Liver (tissue), 3 donors: ENCODE results near the gene ATP6V0E2.

ENCODE experiments used
- EGR1 ChIP-seq, 2 donors: IDR thresholded peaks; 2 replicates each; pipeline ENCODE4 v1.6.1; 2016 to 2018; ENCODE audit warnings: antibody characterized with exemption in 2 of 2, low read depth in 2 of 2
- FOXA1 ChIP-seq: IDR thresholded peaks from 2 replicates; pipeline ENCODE4 v1.6.1; 2016; ENCODE audit warnings: antibody characterized with exemption
- FOXA2 ChIP-seq: IDR thresholded peaks from 2 replicates; pipeline ENCODE4 v1.6.1; 2016; ENCODE audit warnings: antibody characterized with exemption
- HNF4G ChIP-seq: IDR thresholded peaks from 2 replicates; pipeline ENCODE4 v1.6.1; 2016; ENCODE audit warnings: antibody characterized with exemption
- JUND ChIP-seq, 2 donors: IDR thresholded peaks; 2 replicates each; pipeline ENCODE4 v1.6.1; 2016; ENCODE audit warnings: antibody characterized with exemption in 2 of 2
- RAD21 ChIP-seq, 2 donors: IDR thresholded peaks; 2 replicates each; pipeline ENCODE4 v1.6.1; 2016; ENCODE audit warnings: antibody characterized with exemption in 2 of 2, mild to moderate bottlenecking in 2 of 2
- RXRA ChIP-seq, 2 donors: IDR thresholded peaks; 2 replicates each; pipeline ENCODE4 v1.6.1; 2017 to 2018; ENCODE audit warnings: antibody characterized with exemption in 2 of 2, mild to moderate bottlenecking in 1 of 2
- SP1 ChIP-seq: IDR thresholded peaks from 2 replicates; pipeline ENCODE4 v1.6.1; 2018; ENCODE audit warnings: antibody characterized with exemption, mild to moderate bottlenecking
- TAF1 ChIP-seq: conservative IDR thresholded peaks from 2 replicates; pipeline ENCODE4 v1.6.1; 2016; ENCODE audit warnings: antibody characterized with exemption, mild to moderate bottlenecking
- YY1 ChIP-seq: IDR thresholded peaks from 2 replicates; pipeline ENCODE4 v1.6.1; 2016; ENCODE audit warnings: antibody characterized with exemption, mild to moderate bottlenecking
- TF ChIP-seq, protein P1 (sequence below): fragments of 150-350 bp; IDR thresholded peaks from 2 replicates; pipeline ENCODE4 v1.5.1; 2017; ENCODE audit warnings: improper control_type of control experiment, low read depth, low read length; ENCODE audit not compliant: missing input control
- TF ChIP-seq, protein P2 (sequence below): IDR thresholded peaks from 2 replicates; pipeline ENCODE4 v1.6.1; 2016; ENCODE audit warnings: antibody characterized with exemption
- TF ChIP-seq, protein P3 (sequence below): IDR thresholded peaks from 2 replicates; pipeline ENCODE4 v1.6.1; 2016; ENCODE audit warnings: antibody characterized with exemption, mild to moderate bottlenecking
- TF ChIP-seq, protein P4 (sequence below): IDR thresholded peaks from 2 replicates; pipeline ENCODE4 v1.6.1; 2016; ENCODE audit warnings: antibody characterized with exemption
- donor health status: healthy.
- donor health status: healthy.

DNA sequence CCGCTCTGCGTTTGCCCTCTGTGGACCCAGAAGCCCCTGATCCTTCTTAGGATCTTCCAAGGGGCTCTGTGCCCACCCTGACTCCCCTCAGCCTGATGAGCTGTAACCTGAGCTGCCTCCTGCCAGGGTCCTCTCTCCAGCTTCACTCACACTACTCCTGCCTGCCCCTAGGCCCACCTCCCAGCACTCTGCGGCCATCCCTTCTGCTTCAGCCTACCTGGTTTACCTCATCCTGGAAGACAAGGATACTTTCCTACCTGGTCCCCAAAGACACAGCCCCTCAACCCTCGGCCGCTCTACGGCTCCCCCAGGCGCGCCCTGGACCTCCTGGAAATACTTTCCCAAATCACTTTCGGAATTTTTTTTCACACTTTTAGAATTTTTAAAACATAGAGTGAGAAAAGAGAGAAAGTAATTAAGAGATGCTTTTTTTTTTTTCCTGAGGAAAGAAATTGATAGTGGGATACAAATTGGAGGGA is 42.0 kb upstream of the ATP6V0E2 start:
- TF ChIP-seq, protein P1, sequence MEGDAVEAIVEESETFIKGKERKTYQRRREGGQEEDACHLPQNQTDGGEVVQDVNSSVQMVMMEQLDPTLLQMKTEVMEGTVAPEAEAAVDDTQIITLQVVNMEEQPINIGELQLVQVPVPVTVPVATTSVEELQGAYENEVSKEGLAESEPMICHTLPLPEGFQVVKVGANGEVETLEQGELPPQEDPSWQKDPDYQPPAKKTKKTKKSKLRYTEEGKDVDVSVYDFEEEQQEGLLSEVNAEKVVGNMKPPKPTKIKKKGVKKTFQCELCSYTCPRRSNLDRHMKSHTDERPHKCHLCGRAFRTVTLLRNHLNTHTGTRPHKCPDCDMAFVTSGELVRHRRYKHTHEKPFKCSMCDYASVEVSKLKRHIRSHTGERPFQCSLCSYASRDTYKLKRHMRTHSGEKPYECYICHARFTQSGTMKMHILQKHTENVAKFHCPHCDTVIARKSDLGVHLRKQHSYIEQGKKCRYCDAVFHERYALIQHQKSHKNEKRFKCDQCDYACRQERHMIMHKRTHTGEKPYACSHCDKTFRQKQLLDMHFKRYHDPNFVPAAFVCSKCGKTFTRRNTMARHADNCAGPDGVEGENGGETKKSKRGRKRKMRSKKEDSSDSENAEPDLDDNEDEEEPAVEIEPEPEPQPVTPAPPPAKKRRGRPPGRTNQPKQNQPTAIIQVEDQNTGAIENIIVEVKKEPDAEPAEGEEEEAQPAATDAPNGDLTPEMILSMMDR, result no peak
- no peak for TF ChIP-seq YY1
- no peak for TF ChIP-seq RAD21 (IDR thresholded peaks at IDR 0.05)
- TF ChIP-seq, protein P2, sequence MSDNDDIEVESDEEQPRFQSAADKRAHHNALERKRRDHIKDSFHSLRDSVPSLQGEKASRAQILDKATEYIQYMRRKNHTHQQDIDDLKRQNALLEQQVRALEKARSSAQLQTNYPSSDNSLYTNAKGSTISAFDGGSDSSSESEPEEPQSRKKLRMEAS, result no peak
- no peak for TF ChIP-seq SP1
- TF ChIP-seq JUND (IDR thresholded peaks at IDR 0.05), result no peak
- TF ChIP-seq, protein P3, sequence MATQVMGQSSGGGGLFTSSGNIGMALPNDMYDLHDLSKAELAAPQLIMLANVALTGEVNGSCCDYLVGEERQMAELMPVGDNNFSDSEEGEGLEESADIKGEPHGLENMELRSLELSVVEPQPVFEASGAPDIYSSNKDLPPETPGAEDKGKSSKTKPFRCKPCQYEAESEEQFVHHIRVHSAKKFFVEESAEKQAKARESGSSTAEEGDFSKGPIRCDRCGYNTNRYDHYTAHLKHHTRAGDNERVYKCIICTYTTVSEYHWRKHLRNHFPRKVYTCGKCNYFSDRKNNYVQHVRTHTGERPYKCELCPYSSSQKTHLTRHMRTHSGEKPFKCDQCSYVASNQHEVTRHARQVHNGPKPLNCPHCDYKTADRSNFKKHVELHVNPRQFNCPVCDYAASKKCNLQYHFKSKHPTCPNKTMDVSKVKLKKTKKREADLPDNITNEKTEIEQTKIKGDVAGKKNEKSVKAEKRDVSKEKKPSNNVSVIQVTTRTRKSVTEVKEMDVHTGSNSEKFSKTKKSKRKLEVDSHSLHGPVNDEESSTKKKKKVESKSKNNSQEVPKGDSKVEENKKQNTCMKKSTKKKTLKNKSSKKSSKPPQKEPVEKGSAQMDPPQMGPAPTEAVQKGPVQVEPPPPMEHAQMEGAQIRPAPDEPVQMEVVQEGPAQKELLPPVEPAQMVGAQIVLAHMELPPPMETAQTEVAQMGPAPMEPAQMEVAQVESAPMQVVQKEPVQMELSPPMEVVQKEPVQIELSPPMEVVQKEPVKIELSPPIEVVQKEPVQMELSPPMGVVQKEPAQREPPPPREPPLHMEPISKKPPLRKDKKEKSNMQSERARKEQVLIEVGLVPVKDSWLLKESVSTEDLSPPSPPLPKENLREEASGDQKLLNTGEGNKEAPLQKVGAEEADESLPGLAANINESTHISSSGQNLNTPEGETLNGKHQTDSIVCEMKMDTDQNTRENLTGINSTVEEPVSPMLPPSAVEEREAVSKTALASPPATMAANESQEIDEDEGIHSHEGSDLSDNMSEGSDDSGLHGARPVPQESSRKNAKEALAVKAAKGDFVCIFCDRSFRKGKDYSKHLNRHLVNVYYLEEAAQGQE, result no peak
- no peak for TF ChIP-seq TAF1
- TF ChIP-seq EGR1 (IDR thresholded peaks at IDR 0.05; ENCODE audit: low read depth in 2 of 2), result no peak
- TF ChIP-seq, protein P4, sequence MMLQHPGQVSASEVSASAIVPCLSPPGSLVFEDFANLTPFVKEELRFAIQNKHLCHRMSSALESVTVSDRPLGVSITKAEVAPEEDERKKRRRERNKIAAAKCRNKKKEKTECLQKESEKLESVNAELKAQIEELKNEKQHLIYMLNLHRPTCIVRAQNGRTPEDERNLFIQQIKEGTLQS, result no peak
- TF ChIP-seq HNF4G, result no peak
- no peak for TF ChIP-seq RXRA (IDR thresholded peaks at IDR 0.05)
- TF ChIP-seq FOXA2, result no peak
- TF ChIP-seq FOXA1, result no peak
